Testis (tissue), 3 donors: ENCODE results near the gene POLR2C. TPM values are rescaled to one million over a fixed set of nuclear protein-coding genes. Genes with fewer than 3 reads are reported as not detected.

Source experiments
- DNase-seq: peaks from one replicate; pipeline ENCODE4 v3.0.0-alpha.2; 2019
- H3K27ac ChIP-seq, 2 donors: fragments of 200-600 bp; sonication (generic); one replicate each; pipeline ENCODE4 v1.5.1; 2019
- H3K27me3 ChIP-seq: fragments of 200-600 bp; sonication (generic); one replicate; pipeline ENCODE4 v1.5.1; 2019
- H3K36me3 ChIP-seq: fragments of 200-600 bp; sonication (generic); one replicate; pipeline ENCODE4 v1.5.1; 2017; ENCODE audit warnings: low read depth; ENCODE audit errors: missing control alignments
- H3K4me1 ChIP-seq: fragments of 200-600 bp; sonication (generic); one replicate; pipeline ENCODE4 v1.5.1; 2019
- H3K4me3 ChIP-seq, 2 donors: fragments of 200-600 bp; sonication (generic); one replicate each; pipeline ENCODE4 v1.5.1; 2017 to 2019
- H3K9me3 ChIP-seq: fragments of 200-600 bp; sonication (generic); one replicate; pipeline ENCODE4 v1.5.1; 2017
- POLR2A ChIP-seq: fragments of 450-650 bp; IDR thresholded peaks from one replicate; pipeline ENCODE4 v1.6.1; 2017; ENCODE audit warnings: antibody characterized with exemption, mild to moderate bottlenecking, moderate library complexity
- WGBS, 2 donors: methylation state at CpG; one replicate each; pipeline ENCODE4 v1.1.5; 2018; 5-methylcytosine and 5-hydroxymethylcytosine counted together
- intact Hi-C: fragments of 100-400 bp; cut with DNase I; formaldehyde crosslinking; loops from one replicate; pipeline ENCODE4 v1.15.1; 2023; ENCODE audit warnings: low total_unique reads
- polyA plus RNA-seq: library from polyadenylated mRNA; stranded (reverse); fragments of 350-450 nt; fragmentation: Illumina TruSeq; extraction: RNeasy Lipid Tissue Mini Kit (QIAGEN cat#74804); gene quantifications from one replicate; pipeline ENCODE4 v1.2.3, GENCODE V29; 2014; ENCODE audit warnings: low read depth, low replicate concordance; ENCODE audit not compliant: insufficient read depth
- total RNA-seq, 2 donors: library from RNA; depleted of rRNA; stranded (reverse); fragments of >200 nt; gene quantifications; one replicate each; pipeline ENCODE4 v1.2.3, GENCODE V29; 2016
- TF ChIP-seq, protein P1 (sequence below), 3 experiments: fragments of 450-650 bp in 2 of 3; fragments of 200-600 bp in 1 of 3; sonication (generic) in 1 of 3; IDR thresholded peaks; one replicate each; pipeline ENCODE4 v1.5.1; 2016 to 2019; ENCODE audit warnings: antibody characterized with exemption in 3 of 3, mild to moderate bottlenecking in 2 of 3, moderate library complexity in 1 of 3

POLR2C gene
- total and polyA plus RNA-seq, 3 donors from 2014 or later, result 65.0 to 102 (median 88.7) TPM

DNA sequence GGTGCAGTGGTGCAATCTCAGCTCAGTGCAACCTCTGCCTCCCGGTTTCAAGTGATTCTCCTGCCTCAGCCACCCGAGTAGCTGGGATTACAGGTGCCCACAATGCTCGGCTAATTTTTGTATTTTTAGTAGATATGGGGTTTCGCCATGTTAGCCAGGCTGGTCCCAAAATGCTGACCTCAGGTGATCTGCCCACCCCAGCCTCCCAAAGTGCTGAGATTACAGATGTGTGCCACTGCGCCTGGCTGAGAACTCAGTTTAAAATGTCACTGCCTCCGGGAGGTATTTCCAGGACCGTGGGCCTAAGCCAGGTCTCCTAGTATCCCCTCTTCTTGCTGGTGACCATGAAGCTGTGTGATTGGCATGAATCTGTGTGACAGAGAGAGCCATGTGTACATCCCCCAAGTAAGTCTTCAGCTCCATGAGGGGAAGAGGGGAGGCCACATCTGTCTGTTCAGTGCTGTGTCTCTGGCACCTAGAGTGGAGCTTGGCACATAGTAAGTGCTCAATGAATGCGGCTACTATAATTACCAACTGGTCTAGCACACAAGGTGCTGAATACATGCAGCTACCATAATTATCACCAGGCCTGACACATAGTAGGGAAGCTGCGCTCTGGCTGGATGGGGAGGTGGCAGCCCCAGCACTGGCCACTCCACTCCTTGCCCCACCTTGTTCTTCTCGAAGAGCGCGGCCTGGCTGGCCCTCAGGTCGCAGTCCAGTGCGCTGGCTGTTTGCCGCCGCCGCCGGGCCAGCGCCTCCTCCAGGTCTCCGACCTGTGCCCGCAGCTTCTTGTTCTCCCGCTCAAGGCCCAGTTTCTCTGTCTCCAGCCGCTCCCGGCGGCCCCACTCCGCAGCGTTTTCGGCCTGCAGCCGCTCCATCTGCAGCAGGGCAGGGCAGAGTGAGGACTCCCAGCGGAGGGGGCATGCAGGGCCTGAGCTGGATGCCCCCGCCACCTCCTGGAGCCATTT lies 55.2 kb downstream of the POLR2C start:
- Histone ChIP-seq H3K9me3 (no peaks in the 10 kb centered on the region), H3K4me3 (no peak overlapping the region), H3K27ac (no peak overlapping the region), H3K4me1 (no peaks in the 10 kb centered on the region), H3K27me3 (no peaks in the 10 kb centered on the region), H3K36me3 (no peaks in the 10 kb centered on the region)
- 94 to 95% methylated on average over 28 to 31 of the region's 31 CpGs for WGBS, 2 donors
- TF ChIP-seq, protein P1, sequence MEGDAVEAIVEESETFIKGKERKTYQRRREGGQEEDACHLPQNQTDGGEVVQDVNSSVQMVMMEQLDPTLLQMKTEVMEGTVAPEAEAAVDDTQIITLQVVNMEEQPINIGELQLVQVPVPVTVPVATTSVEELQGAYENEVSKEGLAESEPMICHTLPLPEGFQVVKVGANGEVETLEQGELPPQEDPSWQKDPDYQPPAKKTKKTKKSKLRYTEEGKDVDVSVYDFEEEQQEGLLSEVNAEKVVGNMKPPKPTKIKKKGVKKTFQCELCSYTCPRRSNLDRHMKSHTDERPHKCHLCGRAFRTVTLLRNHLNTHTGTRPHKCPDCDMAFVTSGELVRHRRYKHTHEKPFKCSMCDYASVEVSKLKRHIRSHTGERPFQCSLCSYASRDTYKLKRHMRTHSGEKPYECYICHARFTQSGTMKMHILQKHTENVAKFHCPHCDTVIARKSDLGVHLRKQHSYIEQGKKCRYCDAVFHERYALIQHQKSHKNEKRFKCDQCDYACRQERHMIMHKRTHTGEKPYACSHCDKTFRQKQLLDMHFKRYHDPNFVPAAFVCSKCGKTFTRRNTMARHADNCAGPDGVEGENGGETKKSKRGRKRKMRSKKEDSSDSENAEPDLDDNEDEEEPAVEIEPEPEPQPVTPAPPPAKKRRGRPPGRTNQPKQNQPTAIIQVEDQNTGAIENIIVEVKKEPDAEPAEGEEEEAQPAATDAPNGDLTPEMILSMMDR (IDR thresholded peaks at IDR 0.05), result no peak
- TF ChIP-seq POLR2A, result no peak
- intact Hi-C loops, result loop anchor here (10.0 kb wide), 1 partner anchor 93 kb away; no protein-coding TSS in a partner anchor
- no peak for DNase-seq

DNA sequence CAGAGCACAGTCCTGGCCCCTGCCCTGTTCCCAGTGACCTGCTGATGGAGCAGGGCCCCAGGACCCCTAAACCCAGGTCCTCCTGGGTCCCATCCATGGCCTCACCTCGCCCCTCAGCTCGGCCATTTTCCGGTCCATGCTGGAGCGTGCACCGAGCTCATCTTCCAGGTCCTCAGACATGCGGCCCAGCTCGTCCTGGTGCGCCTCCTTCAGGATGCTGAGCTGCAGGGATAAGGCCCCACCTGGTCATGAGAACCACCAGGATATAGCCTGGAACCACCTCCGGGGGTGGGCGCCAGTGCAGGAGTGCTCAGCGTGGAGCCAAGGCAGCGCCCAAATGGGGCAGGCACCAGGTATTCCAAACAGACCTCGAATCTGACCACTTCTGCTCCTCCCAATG lies 56.0 kb downstream of the POLR2C start:
- Histone ChIP-seq H3K4me1 (no peaks in the 10 kb centered on the region), H3K36me3 (no peaks in the 10 kb centered on the region), H3K9me3 (no peaks in the 10 kb centered on the region), H3K27me3 (no peaks in the 10 kb centered on the region), H3K27ac (no peak overlapping the region), H3K4me3 (no peak overlapping the region)
- 93 to 94% methylated on average over 7 to 13 of the region's 13 CpGs for WGBS, 2 donors
- no peak for DNase-seq
- intact Hi-C loops, result loop anchor here (10.0 kb wide), 1 partner anchor 94 kb away; no protein-coding TSS in a partner anchor
- TF ChIP-seq, protein P1 (IDR thresholded peaks at IDR 0.05), result no peak
- TF ChIP-seq POLR2A, result no peak

- Histone ChIP-seq H3K36me3 (no peaks in the 10 kb centered on the region), H3K4me3 (no peak overlapping the region), H3K27ac (no peak overlapping the region), H3K9me3 (no peaks in the 10 kb centered on the region), H3K27me3 (no peaks in the 10 kb centered on the region), H3K4me1 (no peaks in the 10 kb centered on the region)
- intact Hi-C loops, result loop anchor here (10.0 kb wide), 1 partner anchor 94 kb away; no protein-coding TSS in a partner anchor
- 88 to 91% methylated on average over 6 of the region's 6 CpGs for WGBS, 2 donors
- DNase-seq, result no peak
- TF ChIP-seq, protein P1 (IDR thresholded peaks at IDR 0.05), result no peak
- TF ChIP-seq POLR2A, result no peak
These were observed 56.4 kb downstream of the POLR2C start for GRCh38 chr16:57518922-57519321.

DNA sequence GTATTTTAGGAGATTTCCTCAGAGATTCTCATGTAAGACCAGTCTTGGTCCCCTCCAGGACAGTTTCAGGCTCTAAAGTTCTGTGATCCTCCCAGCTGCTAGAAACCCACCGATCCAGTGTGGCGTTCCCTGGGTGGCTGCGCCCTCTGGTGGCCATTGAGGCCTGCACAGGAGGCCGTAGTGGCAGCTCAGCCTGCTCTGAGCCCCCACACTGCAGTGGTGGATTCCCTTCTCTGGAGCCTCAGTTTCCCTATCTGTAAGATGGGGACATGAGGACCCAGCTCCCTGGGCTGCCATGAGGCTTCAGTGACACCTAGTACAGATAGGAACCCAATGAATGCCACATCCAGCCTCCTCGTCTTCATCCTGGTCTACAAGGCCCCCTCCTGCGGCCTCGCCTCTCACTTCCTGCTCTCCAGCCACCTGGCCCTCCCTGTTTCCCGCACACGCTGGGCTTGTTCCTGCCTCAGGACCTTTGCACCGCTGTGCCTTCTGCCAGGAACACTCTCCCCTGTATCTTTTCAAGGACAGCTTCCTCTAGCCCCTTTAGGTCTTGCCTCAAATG lies 57.4 kb downstream of the POLR2C start:
- peak; percentile 87 for DNase-seq
- TF ChIP-seq, protein P1 (IDR thresholded peaks at IDR 0.05), result peak; percentile 84 to 93 (median 84)
- TF ChIP-seq POLR2A, result no peak
- no peak overlapping the region for H3K27ac ChIP-seq
- H3K4me3 ChIP-seq, result no peak overlapping the region
- H3K9me3 ChIP-seq, result no peaks in the 10 kb centered on the region
- 42 to 51% methylated on average over 10 of the region's 10 CpGs for WGBS, 2 donors
- H3K27me3 ChIP-seq, result no peaks in the 10 kb centered on the region
- H3K4me1 ChIP-seq, result no peaks in the 10 kb centered on the region
- intact Hi-C loops, result loop anchor here (10.0 kb wide), 2 partner anchors 95 to 215 kb away; no protein-coding TSS in a partner anchor
- no peaks in the 10 kb centered on the region for H3K36me3 ChIP-seq

Other genes starting within 250 kb of the POLR2C start
- 10 to 100 TPM; 88.8 to 92.4 TPM for gene ARL2BP, start 217.4 kb upstream of the POLR2C start, total RNA-seq
- 128 TPM for gene ARL2BP, start 217.4 kb upstream of the POLR2C start, polyA plus RNA-seq
- 10 to 100 TPM; 36.1 to 39.4 TPM for gene PLLP, start 178.0 kb upstream of the POLR2C start, total RNA-seq
- 15.0 TPM for gene PLLP, start 178.0 kb upstream of the POLR2C start, polyA plus RNA-seq
- gene CCL22, start 103.9 kb upstream of the POLR2C start, total RNA-seq, result not detected
- 0.65 TPM for gene CCL22, start 103.9 kb upstream of the POLR2C start, polyA plus RNA-seq
- 10 to 100 TPM in 1 of 2 donors, 1 to 10 TPM in 1; 8.5 to 19.6 TPM for gene CX3CL1, start 90.2 kb upstream of the POLR2C start, total RNA-seq
- 12.9 TPM for gene CX3CL1, start 90.2 kb upstream of the POLR2C start, polyA plus RNA-seq
- under 1 TPM in 1 of 2 donors, not detected in 1; 0.81 TPM for gene CCL17, start 57.9 kb upstream of the POLR2C start, total RNA-seq
- gene CCL17, start 57.9 kb upstream of the POLR2C start, polyA plus RNA-seq, result 4.0 TPM
- 10 to 100 TPM; 74.9 to 77.1 TPM for gene CIAPIN1, start 15.3 kb upstream of the POLR2C start, total RNA-seq
- 205 TPM for gene CIAPIN1, start 15.3 kb upstream of the POLR2C start, polyA plus RNA-seq
- gene COQ9, start 15.2 kb upstream of the POLR2C start, total RNA-seq, result 10 to 100 TPM; 74.1 to 77.1 TPM
- 93.5 TPM for gene COQ9, start 15.2 kb upstream of the POLR2C start, polyA plus RNA-seq
- gene DOK4, start 23.8 kb downstream of the POLR2C start, total RNA-seq, result 10 to 100 TPM; 25.3 to 32.9 TPM
- 15.5 TPM for gene DOK4, start 23.8 kb downstream of the POLR2C start, polyA plus RNA-seq
- 10 to 100 TPM; 13.1 to 16.7 TPM for gene CCDC102A, start 73.9 kb downstream of the POLR2C start, total RNA-seq
- 7.7 TPM for gene CCDC102A, start 73.9 kb downstream of the POLR2C start, polyA plus RNA-seq
- gene ADGRG5, start 80.0 kb downstream of the POLR2C start, total RNA-seq, result 1 to 10 TPM; 2.3 to 2.4 TPM
- gene ADGRG5, start 80.0 kb downstream of the POLR2C start, polyA plus RNA-seq, result 2.7 TPM
- 100 to 1,000 TPM; 296 to 346 TPM for gene ADGRG1, start 166.0 kb downstream of the POLR2C start, total RNA-seq
- gene ADGRG1, start 166.0 kb downstream of the POLR2C start, polyA plus RNA-seq, result 134 TPM
- under 1 TPM; 0.37 to 0.63 TPM for gene ADGRG3, start 205.6 kb downstream of the POLR2C start, total RNA-seq
- 0.82 TPM for gene ADGRG3, start 205.6 kb downstream of the POLR2C start, polyA plus RNA-seq
- 10 to 100 TPM; 35.4 to 62.7 TPM for gene DRC7, start 232.1 kb downstream of the POLR2C start, total RNA-seq
- gene DRC7, start 232.1 kb downstream of the POLR2C start, polyA plus RNA-seq, result 199 TPM